HepG2 (cell line): ENCODE measurements around the gene KRTAP12-1. TPM values are rescaled to one million over a fixed set of nuclear protein-coding genes. Genes with fewer than 3 reads are reported as not detected.

Experiments
- CHCHD3 ChIP-seq: sonication (generic); formaldehyde crosslinking; IDR thresholded peaks from 2 replicates; pipeline ENCODE4 v1.8.0; 2022; ENCODE audit warnings: mild to moderate bottlenecking, missing genetic modification reagents, moderate library complexity
- CHD2 ChIP-seq: IDR thresholded peaks from 2 replicates; pipeline ENCODE4 v1.6.1; 2011; ENCODE audit warnings: low read depth, low read length, improper control_type of control experiment
- KAT2B ChIP-seq: fragments of 150-350 bp; IDR thresholded peaks from 2 replicates; pipeline ENCODE4 v1.6.1; 2014; ENCODE audit warnings: low read depth, low read length, borderline replicate concordance
- POLR2G ChIP-seq: fragments of 200-400 bp; formaldehyde crosslinking; IDR thresholded peaks from 2 replicates; pipeline ENCODE4 v1.6.1; 2018; ENCODE audit warnings: mild to moderate bottlenecking, low read depth, low read length, moderate library complexity
- SMAD9 ChIP-seq: sonication (generic); formaldehyde crosslinking; IDR thresholded peaks from 2 replicates; pipeline ENCODE4 v1.5.1; 2020; ENCODE audit warnings: mild to moderate bottlenecking, missing genetic modification reagents
- TAF1 ChIP-seq: sonication (generic); formaldehyde crosslinking; IDR thresholded peaks from 2 replicates; pipeline ENCODE4 v1.4.0; 2020; ENCODE audit warnings: missing genetic modification reagents
- TP53 ChIP-seq: sonication (generic); formaldehyde crosslinking; conservative IDR thresholded peaks from 2 replicates; pipeline ENCODE4 v1.4.0; 2020; ENCODE audit warnings: missing genetic modification reagents
- ZHX2 ChIP-seq, 2 experiments: sonication (generic) in 1 of 2; formaldehyde crosslinking in 1 of 2; IDR thresholded peaks; 2 replicates each; pipeline versions ENCODE4 v1.6.1 to v1.9.0; 2014 to 2022; ENCODE audit warnings: antibody characterized with exemption in 1 of 2, borderline replicate concordance in 1 of 2, inconsistent platforms in 1 of 2, low read depth in 1 of 2, missing genetic modification reagents in 1 of 2
- ZNF503 ChIP-seq: sonication (generic); formaldehyde crosslinking; IDR thresholded peaks from 2 replicates; pipeline ENCODE4 v1.4.0; 2020; ENCODE audit warnings: missing genetic modification reagents
- ZNF564 ChIP-seq: sonication (generic); formaldehyde crosslinking; IDR thresholded peaks from 2 replicates; pipeline ENCODE4 v1.8.1; 2023; ENCODE audit warnings: mild to moderate bottlenecking, missing genetic modification reagents
- polyA plus RNA-seq, 8 experiments: library from polyadenylated mRNA; depleted of rRNA in 3 of 8; stranded (reverse) in 7 of 8; unstranded in 1 of 8; fragments of >200 nt; fragmentation: Illumina TruSeq in 4 of 8; extraction: Trizol in 4 of 8; gene quantifications; 2 replicates each; pipeline versions ENCODE4 v1.2.1 to v1.2.3, GENCODE V29; 2011 to 2016; ENCODE audit warnings: low read depth in 4 of 8, missing spikeins in 1 of 8, mixed read lengths in 1 of 8; ENCODE audit not compliant: insufficient read depth in 1 of 8
- total RNA-seq, 5 experiments: library from RNA; depleted of rRNA; stranded (reverse); fragments of >200 nt; fragmentation: Illumina TruSeq; extraction: Trizol; gene quantifications; 2 replicates each; pipeline ENCODE4 v1.2.3, GENCODE V29; 2016; ENCODE audit warnings: low read depth in 1 of 5
- TF ChIP-seq, protein P1 (sequence below): sonication (generic); formaldehyde crosslinking; IDR thresholded peaks from 2 replicates; pipeline ENCODE4 v1.8.0; 2022; ENCODE audit warnings: missing genetic modification reagents, mild to moderate bottlenecking, moderate library complexity, borderline replicate concordance
- TF ChIP-seq, protein P2 (sequence below): IDR thresholded peaks from 2 replicates; pipeline ENCODE4 v1.6.1; 2016; ENCODE audit warnings: low read depth, borderline replicate concordance
- TF ChIP-seq, protein P3 (sequence below): sonication (generic); IDR thresholded peaks from 2 replicates; pipeline ENCODE4 v1.6.1; 2016; ENCODE audit warnings: low read depth, borderline replicate concordance
- TF ChIP-seq, protein P4 (sequence below): sonication (generic); formaldehyde crosslinking; IDR thresholded peaks from 2 replicates; pipeline ENCODE4 v1.9.0; 2022; ENCODE audit warnings: low read depth, missing genetic modification reagents

Gene KRTAP12-1
- total and polyA plus RNA-seq, 2 of the 13 experiments (the other 11 are each of a cell fraction or from before 2014, with no cell fraction given), result not detected

DNA sequence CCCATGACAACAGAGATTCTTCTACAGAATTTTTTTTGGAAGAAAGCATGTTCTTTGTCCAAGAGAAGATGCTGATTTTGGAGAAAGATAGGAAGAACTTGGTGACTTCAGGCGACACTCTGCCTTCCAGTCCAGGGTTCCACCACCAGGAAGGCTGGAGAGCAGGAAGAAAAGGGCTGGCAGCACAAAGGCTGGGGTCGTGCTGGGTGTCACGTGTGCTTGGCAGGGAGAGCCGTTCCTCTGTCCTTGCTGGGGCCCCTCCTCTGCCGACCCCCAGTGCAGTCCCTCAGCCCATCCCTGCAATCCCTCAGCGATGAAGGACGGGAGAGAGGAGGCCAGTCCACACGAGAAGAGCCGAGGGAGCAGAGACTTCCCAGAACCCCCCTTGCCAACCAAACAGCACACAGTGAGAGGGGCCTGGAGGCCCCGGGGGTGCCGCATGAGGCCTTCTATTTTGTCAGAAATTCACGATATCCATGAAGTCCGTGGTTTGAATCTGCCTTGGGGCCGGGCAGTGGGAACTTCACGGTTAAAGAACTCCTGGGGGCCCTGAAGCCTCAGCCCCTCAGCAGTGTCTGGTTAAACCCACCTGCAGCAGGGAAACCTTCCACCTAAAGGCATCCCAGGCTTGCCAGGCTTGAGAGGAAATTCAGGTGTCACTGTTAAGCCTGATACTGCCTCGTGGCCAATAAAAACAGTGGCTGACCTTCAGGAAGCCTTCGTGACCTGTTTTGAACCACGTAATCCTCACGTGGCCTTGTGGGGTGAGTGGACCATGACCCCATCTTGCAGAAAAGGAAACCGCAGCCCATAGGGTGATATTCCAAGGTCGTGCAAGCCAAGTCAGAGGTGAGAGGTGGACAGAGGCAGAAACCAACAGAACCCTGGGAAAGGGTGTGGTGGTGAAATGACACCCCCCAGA lies 18.4 kb upstream of the KRTAP12-1 start (continued):
- TF ChIP-seq TAF1 (CRISPR knock-in tag) (no peak), POLR2G (no peak), CHCHD3 (CRISPR knock-in tag) (no peak), SMAD9 (no peak), ZNF564 (CRISPR knock-in tag) (no peak), ZHX2 (IDR thresholded peaks at IDR 0.05; ENCODE audit: low read depth) (no peak; the same call in 1 of the 2 replicates), ZHX2 (CRISPR knock-in tag; IDR thresholded peaks at IDR 0.05; ENCODE audit: borderline replicate concordance) (no peak), TP53 (CRISPR knock-in tag) (no peak), CHD2 (no peak), KAT2B (no peak), ZNF503 (no peak)
- TF ChIP-seq, protein P1, sequence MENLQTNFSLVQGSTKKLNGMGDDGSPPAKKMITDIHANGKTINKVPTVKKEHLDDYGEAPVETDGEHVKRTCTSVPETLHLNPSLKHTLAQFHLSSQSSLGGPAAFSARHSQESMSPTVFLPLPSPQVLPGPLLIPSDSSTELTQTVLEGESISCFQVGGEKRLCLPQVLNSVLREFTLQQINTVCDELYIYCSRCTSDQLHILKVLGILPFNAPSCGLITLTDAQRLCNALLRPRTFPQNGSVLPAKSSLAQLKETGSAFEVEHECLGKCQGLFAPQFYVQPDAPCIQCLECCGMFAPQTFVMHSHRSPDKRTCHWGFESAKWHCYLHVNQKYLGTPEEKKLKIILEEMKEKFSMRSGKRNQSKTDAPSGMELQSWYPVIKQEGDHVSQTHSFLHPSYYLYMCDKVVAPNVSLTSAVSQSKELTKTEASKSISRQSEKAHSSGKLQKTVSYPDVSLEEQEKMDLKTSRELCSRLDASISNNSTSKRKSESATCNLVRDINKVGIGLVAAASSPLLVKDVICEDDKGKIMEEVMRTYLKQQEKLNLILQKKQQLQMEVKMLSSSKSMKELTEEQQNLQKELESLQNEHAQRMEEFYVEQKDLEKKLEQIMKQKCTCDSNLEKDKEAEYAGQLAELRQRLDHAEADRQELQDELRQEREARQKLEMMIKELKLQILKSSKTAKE (CRISPR knock-in tag), result no peak
- TF ChIP-seq, protein P2, sequence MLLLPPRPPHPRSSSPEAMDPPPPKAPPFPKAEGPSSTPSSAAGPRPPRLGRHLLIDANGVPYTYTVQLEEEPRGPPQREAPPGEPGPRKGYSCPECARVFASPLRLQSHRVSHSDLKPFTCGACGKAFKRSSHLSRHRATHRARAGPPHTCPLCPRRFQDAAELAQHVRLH, result peak; percentile 66; the same call in 1 of the 2 replicates
- TF ChIP-seq, protein P3, sequence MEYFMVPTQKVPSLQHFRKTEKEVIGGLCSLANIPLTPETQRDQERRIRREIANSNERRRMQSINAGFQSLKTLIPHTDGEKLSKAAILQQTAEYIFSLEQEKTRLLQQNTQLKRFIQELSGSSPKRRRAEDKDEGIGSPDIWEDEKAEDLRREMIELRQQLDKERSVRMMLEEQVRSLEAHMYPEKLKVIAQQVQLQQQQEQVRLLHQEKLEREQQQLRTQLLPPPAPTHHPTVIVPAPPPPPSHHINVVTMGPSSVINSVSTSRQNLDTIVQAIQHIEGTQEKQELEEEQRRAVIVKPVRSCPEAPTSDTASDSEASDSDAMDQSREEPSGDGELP, result no peak
- TF ChIP-seq, protein P4, sequence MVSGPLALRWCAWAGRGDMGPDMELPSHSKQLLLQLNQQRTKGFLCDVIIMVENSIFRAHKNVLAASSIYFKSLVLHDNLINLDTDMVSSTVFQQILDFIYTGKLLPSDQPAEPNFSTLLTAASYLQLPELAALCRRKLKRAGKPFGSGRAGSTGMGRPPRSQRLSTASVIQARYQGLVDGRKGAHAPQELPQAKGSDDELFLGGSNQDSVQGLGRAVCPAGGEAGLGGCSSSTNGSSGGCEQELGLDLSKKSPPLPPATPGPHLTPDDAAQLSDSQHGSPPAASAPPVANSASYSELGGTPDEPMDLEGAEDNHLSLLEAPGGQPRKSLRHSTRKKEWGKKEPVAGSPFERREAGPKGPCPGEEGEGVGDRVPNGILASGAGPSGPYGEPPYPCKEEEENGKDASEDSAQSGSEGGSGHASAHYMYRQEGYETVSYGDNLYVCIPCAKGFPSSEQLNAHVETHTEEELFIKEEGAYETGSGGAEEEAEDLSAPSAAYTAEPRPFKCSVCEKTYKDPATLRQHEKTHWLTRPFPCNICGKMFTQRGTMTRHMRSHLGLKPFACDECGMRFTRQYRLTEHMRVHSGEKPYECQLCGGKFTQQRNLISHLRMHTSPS, result no peak
